Measurements from ENCODE around the gene MFAP1. TPM values are rescaled to one million over a fixed set of nuclear protein-coding genes. Genes with fewer than 3 reads are reported as not detected.
"Not testable (repeated sequence)": the region's sequence is repeated elsewhere in the genome, so short reads cannot be mapped to it uniquely, and the experiment has no call there.

The MFAP1 gene
- total RNA-seq = 36.5 and 37.3 TPM in 2 replicates

DNA sequence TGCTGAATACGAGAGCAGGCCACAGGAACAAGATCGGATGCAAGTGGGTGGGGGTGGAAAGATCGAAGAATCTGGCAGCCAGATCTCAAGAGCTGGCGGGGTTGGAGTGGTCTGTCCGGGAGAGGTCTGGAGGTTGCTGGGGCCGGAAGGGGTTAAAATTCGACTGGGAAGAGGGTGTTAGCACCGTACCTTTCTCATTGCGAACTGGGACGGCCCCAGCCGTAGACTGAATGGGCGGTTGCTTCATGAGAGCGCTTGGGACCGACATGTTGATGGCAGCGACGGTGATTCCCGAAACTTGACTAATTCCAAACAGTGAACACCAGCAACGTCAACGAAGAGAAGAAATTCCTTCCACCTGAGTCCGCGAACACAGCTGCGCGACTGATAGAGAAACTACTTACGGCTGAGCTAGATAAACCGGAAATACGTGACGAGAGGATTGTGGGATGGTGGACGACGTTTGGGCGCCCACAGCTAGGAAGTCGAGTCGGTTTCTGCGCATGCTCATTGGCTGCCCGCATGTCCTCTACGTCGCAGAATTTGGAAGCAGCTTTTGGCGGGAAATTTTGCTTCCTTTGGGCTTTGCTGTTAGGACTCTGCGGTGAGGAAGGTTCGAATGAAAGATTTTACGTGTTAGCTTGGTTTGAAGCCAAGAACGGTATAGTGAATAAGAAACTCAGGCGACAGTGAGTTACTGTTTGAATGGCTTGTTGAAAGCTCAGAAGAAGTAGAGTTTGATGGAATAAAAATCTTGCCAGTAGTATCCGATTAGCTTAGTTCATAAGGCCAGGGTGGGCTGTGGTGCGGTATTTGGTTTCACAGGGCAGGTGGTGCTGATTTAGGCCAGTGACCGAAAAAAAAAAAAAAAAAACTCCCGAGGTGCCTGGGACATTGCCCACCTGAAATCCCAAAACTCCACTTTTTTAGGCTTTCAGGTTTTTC is at the start of gene MFAP1:
MFAP1 (minus strand) TSS at position 389 of the 945 bp plus-strand sequence; CDS start at position 268, 121 bp downstream.
- intact Hi-C loops (cut with micrococcal nuclease) = loop anchor here (1.0 to 10.0 kb wide), 13 partner anchors 24 to 1550 kb away; partner anchors contain the start of genes CCNDBP1, CTDSPL2, EIF3J and GANC

DNA sequence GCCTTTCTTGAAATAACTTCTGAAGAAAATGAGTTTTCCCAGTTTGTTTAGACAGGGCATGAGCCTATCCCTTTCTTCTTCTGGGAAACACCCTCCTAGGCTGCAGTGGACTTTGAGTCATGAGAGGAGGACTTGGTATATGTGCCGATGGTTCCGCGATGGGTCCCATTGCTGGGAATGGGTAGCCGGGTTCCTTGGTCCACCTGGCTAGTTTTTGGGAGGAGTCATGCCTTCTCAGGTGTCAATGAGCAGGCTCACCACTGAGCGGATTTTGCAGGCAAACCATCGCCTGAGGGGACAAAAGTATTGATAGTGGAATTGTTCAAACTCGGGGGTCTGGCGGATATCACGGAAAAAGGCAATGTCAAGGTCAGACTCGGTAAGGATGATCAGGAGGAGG is 49.2 kb upstream of the MFAP1 start:
- intact Hi-C loops (cut with micrococcal nuclease) = no loop called here

- intact Hi-C loops (cut with micrococcal nuclease) = loop anchor here (1.0 kb wide), 2 partner anchors 194 to 347 kb away; no protein-coding TSS in a partner anchor
Observed at GRCh38 chr15:43872416-43873020, 48.0 kb upstream of the MFAP1 start.

DNA sequence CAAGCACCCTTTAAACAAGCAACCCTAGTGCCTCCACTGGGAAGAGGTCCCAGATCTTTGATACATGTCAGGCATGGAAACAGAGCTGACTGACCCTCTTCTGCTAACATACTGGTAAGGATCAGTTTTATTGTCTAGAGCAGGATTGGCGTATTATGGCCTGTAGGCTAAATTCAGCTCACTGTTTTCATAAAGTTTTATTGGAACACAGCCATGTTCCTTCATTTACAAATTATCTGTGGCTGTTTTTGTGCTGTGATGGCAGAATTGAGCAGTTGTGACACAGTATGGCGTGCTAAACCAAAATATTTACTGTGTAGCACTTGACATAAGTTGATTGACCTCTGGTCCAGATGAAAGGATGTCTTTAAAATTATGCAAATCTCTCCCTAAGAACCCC is 47.3 kb upstream of the MFAP1 start:
- intact Hi-C loops (cut with micrococcal nuclease) = loop anchor here (1.0 kb wide), 2 partner anchors 194 to 347 kb away; no protein-coding TSS in a partner anchor

DNA sequence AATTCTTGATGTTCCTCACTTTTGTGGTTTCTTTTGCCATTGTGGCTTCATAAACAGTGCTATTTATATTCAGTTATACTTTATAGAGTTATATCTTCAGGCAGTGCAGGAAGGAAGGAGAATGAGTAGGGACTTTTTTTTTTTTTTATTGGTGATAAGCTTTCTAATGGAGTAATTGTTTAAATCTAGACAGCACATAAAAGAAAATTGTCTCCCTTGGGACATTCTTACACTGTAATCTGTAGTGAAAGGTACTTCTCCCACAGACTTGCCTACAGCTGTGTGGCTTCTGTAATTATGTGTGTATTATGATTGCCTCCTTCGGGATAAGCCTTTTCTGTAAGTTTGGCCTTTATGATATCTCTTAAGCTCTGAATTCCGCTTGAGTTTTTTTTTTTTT is 43.9 kb upstream of the MFAP1 start:
- intact Hi-C loops (cut with micrococcal nuclease) = no loop called here

DNA sequence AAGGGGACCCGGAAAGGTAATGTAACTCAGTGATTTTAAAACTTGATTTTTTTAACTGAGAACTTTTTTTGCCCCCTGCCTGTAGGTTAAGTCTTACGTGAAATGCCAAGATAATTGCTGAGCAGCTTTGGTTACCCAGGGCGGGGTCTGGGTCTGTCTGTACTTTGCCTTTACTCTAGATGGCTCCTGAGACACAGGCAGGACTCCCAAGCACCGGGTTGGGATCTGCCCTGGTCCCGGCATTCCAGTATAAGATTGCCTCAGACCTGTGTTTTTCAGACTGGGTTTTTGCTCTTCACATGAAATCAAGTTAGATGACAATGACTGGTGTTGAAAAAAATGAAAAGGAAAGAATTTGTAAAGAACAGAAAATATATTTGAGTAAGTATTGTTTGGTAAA is 42.6 kb upstream of the MFAP1 start:
- intact Hi-C loops (cut with micrococcal nuclease) = no loop called here

- intact Hi-C loops (cut with micrococcal nuclease) = not testable (repeated sequence)
Observed at GRCh38 chr15:43866636-43867035, 42.1 kb upstream of the MFAP1 start.

GRCh38 chr15:43859546-43859945 is 35.1 kb upstream of the MFAP1 start:
- intact Hi-C loops (cut with micrococcal nuclease) = no loop called here

DNA sequence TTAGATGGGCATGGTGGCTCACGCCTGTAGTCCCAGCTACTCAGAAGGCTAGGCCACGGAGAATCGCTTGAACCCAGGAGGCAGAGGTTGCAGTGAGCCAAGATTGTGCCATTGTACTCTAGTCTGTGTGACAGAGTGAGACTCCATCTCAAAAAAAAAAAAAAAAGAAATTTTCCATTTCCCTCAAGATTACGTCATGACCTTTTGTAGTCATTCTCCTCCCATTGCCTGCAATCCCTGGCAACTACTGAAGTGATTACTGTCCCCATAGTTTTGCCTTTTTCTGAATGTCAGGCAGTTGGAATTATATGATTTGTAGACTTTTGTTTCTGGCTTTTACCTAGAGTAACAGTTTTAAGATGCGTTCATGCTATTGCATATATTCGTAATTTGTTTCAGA is 30.3 kb upstream of the MFAP1 start:
- intact Hi-C loops (cut with micrococcal nuclease) = no loop called here

- intact Hi-C loops (cut with micrococcal nuclease) = no loop called here
Observed at GRCh38 chr15:43852607-43853006, 28.1 kb upstream of the MFAP1 start.

DNA sequence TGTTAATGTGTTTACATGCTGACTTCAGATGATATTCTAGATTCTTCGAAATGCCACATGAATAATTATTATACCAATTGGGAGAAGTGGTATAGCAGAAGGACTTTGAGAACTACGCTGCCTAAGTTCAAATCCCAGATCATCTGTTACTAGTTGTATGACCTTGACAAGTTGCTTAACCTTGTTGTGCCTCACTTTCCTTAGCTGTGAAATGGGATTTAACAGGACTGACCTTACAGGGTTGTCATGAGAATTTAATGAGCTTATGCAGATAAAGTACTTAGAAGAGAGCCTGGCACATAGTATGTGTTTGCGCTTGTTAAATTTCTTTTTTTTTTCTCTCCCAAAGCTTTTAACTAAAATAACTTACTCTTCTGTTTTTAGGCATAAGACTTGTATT is 26.8 kb upstream of the MFAP1 start:
- intact Hi-C loops (cut with micrococcal nuclease) = no loop called here

- intact Hi-C loops (cut with micrococcal nuclease) = no loop called here
Observed at GRCh38 chr15:43845421-43845820, 20.9 kb upstream of the MFAP1 start.

DNA sequence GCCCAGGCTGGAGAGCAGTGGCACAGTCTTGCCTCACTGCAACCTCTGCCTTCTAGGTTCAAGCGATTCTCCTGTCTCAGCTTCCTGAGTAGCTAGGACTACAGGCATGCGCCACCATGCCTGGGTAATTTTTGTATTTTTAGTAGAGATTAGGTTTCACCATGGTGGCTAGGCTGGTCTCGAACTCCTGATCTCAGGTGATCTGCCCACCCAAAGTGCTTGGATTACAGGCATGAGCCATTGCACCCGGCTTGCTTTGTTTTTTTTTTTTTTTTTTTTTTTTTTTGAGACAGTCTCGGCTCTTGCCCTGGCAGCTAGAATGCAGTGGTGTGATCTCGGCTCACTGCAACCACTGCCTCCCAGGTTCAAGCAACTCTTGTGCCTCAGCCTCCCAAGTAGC is 8.0 kb upstream of the MFAP1 start:
- intact Hi-C loops (cut with micrococcal nuclease) = not testable (repeated sequence)

- intact Hi-C loops (cut with micrococcal nuclease) = not testable (repeated sequence)
Observed at GRCh38 chr15:43831519-43832052, 7.1 kb upstream of the MFAP1 start.

DNA sequence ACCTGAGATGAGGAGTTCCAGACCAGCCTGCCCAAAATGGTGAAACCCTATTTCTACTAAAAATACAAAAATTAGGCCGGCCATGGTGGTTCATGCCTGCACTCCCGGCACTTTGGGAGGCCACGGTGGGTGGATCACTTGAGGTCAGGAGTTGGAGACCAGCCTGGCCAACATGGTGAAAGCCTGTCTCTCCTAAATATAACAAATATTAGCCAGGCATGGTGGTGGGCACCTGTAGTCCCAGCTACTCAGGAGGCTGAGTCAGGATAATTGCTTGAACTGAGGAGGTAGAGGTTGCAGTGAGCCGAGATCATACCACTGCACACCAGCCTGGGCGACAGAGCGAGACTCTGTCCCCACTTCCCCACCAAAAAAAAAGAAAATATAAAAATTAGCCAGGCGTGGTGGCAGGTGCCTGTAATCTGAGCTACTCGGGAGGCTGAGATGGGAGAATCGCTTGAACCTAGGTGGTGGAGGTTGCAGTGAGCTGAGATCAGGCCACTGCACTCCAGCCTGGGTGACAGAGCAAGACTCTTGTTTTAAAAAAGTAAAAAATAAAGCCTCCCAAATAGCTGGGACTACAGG is 6.3 kb upstream of the MFAP1 start:
- intact Hi-C loops (cut with micrococcal nuclease) = not testable (repeated sequence)

DNA sequence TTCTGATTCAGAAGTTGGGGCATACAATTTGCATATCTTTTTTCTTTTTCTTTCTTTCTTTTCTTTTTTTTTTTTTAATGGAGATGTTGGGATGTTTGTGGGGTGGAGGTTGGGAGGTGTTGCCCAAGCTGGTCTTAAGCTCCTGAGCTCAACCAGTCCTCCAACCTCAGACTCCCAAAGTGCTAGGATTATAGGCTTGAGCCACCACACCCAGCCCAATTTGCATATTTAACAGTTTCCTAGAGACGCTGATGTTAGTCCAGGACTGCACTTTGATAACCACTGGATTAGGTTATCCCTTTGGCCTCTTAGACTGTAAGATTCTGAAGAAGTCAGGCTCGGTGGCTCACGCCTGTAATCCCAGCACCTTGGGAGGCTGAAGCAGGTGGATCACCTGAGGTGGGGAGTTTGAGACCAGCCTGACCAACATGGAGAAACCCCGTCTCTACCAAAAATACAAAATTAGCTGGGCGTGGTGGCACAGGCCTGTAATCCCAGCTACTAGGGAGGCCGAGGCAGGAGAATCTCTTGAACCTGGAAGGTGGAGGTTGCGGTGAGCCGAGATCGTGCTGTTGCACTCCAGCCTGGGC is 5.6 kb upstream of the MFAP1 start:
- intact Hi-C loops (cut with micrococcal nuclease) = loop anchor here (5.0 to 10.0 kb wide), 7 partner anchors 315 to 1555 kb away; partner anchors contain the start of genes CCNDBP1, CTDSPL2, EIF3J and GANC

DNA sequence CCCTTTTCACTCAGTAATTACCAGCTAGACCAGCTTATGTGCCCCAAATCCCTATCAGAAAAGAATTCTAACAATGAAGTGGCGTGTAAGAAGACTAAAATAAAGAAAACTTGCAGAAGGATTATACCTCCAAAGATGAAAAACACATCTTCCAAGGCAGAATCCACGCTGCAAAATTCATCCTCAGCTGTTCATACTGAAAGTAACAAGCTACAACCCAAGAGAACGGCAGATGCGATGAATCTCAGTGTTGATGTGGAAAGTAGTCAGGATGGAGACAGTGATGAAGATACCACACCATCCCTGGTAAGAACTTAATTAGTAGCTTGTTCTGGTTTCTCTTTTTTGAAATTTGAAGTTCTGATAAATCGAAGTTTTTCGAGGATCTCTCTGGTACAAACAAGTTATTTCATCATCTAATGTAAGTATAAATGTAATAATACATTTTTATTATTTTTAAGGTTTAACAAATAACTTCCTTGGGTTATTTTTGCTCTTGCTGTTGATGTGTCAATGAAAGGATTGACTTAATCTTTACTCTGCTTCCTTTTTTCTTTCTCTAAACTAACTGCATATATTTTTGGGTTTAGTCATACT is 3.7 kb upstream of the MFAP1 start:
- intact Hi-C loops (cut with micrococcal nuclease) = loop anchor here (1.0 to 10.0 kb wide), 8 partner anchors 51 to 1553 kb away; partner anchors contain the start of genes CCNDBP1, CTDSPL2, EIF3J and GANC

DNA sequence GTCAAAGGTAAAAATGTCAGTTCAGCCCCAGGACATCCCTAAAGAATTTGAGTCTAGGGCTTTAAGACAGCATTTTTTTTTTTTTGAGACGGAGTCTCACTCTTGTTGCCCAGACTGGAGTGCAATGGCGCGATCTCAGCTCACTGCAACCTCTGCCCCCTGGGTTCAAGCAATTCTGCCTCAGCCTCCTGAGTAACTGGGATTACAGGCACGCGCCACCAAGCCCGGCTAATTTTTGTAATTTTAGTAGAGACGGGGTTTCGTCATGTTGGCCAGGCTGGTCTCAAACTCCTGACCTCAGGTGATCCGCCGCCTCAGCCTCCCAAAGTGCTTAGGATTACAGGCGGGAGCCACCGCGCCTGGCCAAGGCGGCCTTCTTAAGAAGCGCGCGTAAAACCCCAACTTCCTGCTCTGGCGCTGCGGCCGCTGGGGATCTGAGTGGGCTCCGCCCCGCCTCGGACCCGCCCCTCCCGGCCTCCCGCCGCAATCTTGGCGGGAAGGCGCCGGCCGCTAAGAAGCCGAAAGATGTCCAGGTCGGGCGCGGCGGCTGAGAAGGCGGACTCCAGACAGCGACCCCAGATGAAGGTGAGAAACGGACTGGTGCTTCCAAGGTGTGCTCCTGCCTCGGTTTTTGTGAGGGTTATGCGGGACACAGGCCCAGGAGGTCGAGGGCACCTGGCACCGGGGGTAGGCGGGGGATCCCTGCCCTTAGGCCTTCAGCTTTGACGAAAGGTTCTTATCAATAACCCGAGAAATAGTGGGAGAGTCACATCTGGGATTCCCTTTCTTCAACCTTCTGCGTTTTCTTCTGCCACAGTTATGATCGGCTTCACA is 2.2 kb upstream of the MFAP1 start, which contains the start of gene WDR76:
WDR76 (plus strand) TSS at position 495 of the 834 bp plus-strand sequence; CDS start at position 526, 31 bp downstream.
- intact Hi-C loops (cut with micrococcal nuclease) = loop anchor here (5.0 to 10.0 kb wide), 7 partner anchors 312 to 1552 kb away; partner anchors contain the start of genes CCNDBP1, CTDSPL2, EIF3J and GANC

DNA sequence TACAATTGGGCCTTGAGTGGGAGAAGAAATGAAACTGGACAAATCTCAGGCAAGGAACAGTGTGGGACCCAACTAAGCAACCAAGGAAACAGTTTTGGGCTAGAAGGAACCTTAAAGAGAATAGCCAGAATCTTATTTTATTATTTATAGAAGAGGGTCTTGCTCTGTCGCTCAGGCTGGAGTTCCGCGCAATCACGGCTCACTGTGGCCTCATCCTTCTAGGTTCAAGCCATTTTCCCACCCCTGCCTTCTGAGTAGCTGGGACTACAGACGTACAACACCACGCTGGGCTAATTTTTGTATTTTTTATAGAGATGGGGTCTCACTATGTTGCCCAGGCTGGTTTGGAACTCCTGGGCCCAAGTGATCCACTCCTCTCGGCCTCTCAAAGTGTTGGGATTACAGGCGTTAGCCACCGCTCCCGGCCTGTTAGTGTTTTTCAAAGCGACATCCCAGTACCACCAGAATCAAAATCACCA is 1.6 kb upstream of the MFAP1 start:
- intact Hi-C loops (cut with micrococcal nuclease) = loop anchor here (5.0 to 10.0 kb wide), 7 partner anchors 311 to 1551 kb away; partner anchors contain the start of genes CCNDBP1, CTDSPL2, EIF3J and GANC

All from T-helper 1 cell treated with Interleukin-12 subunit alpha and Interleukin-12 subunit beta and Interleukin-4 antibody, amounts not matched to agents 30 ng/mL and 1 ng/mL, for 36 hours (primary cell).